ENCODE measurements around the gene WDR35. TPM values are rescaled to one million over a fixed set of nuclear protein-coding genes. Genes with fewer than 3 reads are reported as not detected.

WDR35 gene
- total RNA-seq, 1 donor from 2014 or later: 15.0 TPM

DNA sequence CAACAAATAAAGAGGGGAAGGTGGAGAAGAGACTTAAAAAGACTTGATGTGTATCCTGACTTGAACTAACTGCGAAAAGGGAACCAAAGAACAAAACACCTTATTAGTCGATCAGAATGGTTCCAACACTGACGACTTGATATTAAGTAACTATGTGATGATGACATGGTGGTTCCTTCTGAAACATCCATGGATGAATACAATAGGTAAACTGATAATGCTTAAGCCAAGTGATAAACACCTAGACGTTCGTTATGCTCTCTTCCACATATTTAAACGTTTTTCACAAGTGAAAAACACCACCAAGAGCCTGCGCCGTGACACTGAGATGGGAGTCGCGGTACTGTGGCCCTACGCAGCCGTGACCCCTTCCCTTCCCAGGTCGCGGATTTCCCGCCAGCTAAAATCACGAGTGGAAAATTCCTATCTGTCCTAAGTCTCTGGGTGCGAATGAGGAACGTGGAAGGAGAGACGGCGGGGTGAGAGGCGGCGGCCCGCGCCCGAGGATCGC lies 88.9 kb downstream of the WDR35 start:
- peaks cover 28% of the 10 kb centered on the region for H3K4me1 Mint-ChIP-seq (ENCODE audit: unreplicated experiment)

DNA sequence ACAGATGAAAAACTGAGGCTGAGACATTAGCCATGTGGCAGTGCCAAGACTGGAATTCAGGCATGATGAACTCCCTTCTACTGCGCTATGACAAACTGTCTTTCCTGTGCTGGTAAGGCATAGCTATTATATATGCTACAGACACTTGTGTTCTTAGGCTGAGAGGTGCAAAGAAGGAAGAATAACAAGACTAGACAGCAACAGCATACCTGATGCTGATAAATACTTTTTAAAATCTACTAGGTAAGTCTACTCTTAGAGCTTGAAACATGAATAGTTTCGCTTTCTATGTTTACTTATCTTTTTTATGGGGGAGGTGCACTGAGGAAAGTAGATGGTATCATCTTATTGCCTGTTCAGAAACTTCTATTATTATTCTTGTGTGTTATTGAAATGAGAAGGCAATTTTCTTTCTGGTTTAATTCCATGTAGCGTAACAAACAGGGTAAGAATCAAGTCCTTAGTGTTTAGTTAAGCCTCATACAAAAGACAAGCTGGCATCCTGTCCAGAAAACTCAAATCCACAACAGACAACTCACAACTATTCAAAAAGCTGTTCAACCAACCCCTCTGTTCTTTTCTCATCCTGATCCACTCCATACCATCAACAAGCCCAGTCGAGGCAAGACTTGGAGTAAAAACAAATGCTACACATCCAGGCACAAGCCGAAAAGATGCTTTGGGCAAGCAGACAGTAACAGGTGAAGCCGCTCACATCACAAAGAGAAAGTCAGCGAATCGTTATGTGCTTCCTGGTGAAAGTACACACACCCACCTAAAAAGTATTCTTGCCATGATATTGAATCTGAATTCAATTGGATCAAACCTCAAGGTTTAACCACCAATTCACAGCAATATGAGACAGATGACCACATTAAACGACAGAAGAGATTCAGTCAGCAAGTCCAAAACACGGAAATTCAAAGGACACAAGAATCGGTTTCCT lies 89.6 kb downstream of the WDR35 start:
- DNase-seq (ENCODE audit: extremely low spot score, unreplicated experiment): no peak
- peaks cover 3% of the 10 kb centered on the region for H3K36me3 Mint-ChIP-seq
- peak overlapping the region; percentile 95 for H3K4me3 Mint-ChIP-seq
- no peaks in the 10 kb centered on the region for H3K9me3 Mint-ChIP-seq
- TF ChIP-seq, protein P1, sequence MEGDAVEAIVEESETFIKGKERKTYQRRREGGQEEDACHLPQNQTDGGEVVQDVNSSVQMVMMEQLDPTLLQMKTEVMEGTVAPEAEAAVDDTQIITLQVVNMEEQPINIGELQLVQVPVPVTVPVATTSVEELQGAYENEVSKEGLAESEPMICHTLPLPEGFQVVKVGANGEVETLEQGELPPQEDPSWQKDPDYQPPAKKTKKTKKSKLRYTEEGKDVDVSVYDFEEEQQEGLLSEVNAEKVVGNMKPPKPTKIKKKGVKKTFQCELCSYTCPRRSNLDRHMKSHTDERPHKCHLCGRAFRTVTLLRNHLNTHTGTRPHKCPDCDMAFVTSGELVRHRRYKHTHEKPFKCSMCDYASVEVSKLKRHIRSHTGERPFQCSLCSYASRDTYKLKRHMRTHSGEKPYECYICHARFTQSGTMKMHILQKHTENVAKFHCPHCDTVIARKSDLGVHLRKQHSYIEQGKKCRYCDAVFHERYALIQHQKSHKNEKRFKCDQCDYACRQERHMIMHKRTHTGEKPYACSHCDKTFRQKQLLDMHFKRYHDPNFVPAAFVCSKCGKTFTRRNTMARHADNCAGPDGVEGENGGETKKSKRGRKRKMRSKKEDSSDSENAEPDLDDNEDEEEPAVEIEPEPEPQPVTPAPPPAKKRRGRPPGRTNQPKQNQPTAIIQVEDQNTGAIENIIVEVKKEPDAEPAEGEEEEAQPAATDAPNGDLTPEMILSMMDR (conservative IDR thresholded peaks at IDR 0.05): no peak
- H3K4me1 Mint-ChIP-seq (ENCODE audit: unreplicated experiment): peaks cover 35% of the 10 kb centered on the region
- peak overlapping the region; percentile 99 for H3K27ac Mint-ChIP-seq
- no peaks in the 10 kb centered on the region for H3K27me3 Mint-ChIP-seq

More for the DNA sequence above, 88.9 kb downstream of the WDR35 start:
- TF ChIP-seq, protein P1 (conservative IDR thresholded peaks at IDR 0.05): no peak
- Mint-ChIP-seq H3K36me3 (peaks cover 1% of the 10 kb centered on the region), H3K9me3 (no peaks in the 10 kb centered on the region), H3K27ac (peak overlapping the region; percentile 99), H3K27me3 (peaks cover 3% of the 10 kb centered on the region), H3K4me3 (peak overlapping the region; percentile 95)
- no peak for DNase-seq (ENCODE audit: extremely low spot score, unreplicated experiment)

DNA sequence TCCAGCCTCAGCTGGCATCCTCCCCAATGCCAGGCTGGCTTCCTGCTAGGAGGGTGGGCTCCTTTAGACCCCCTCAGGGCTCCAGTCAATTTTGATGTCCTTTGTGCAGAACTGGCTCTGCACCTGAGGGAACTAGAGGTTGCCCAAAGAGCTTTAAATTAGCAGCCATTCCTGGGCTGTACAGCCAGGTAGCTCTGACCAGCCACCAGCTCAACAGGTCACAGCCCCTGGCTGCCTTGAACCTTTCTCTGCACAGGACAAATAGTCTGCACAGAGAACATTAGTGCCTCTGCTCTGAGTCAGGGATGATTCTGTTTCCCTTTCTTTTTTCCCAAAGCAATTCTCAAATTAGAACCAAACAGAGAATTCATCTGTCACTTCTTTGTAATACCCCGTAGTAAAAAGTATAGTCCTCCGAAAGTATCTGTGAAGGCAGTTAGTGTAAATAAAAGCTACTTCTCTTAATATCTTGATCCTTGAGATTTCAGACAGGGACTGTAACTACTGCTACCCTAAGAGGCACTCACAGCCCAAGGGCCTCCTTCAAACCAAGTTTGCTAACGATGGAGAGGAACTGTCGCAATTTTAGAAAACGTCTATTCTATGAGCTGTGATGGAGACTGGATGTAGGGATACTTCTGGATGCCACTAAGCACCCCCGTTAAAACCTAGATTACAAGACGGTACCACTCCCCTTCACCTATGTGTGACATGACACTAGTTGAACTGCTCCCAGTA lies 91.1 kb downstream of the WDR35 start:
- H3K4me3 Mint-ChIP-seq: peak overlapping the region; percentile 60
- H3K36me3 Mint-ChIP-seq: peaks cover 7% of the 10 kb centered on the region
- TF ChIP-seq, protein P1 (conservative IDR thresholded peaks at IDR 0.05): no peak
- H3K27ac Mint-ChIP-seq: no peak overlapping the region
- H3K4me1 Mint-ChIP-seq (ENCODE audit: unreplicated experiment): peaks cover 39% of the 10 kb centered on the region
- no peak for DNase-seq (ENCODE audit: extremely low spot score, unreplicated experiment)
- no peaks in the 10 kb centered on the region for H3K27me3 Mint-ChIP-seq
- H3K9me3 Mint-ChIP-seq: no peaks in the 10 kb centered on the region

DNA sequence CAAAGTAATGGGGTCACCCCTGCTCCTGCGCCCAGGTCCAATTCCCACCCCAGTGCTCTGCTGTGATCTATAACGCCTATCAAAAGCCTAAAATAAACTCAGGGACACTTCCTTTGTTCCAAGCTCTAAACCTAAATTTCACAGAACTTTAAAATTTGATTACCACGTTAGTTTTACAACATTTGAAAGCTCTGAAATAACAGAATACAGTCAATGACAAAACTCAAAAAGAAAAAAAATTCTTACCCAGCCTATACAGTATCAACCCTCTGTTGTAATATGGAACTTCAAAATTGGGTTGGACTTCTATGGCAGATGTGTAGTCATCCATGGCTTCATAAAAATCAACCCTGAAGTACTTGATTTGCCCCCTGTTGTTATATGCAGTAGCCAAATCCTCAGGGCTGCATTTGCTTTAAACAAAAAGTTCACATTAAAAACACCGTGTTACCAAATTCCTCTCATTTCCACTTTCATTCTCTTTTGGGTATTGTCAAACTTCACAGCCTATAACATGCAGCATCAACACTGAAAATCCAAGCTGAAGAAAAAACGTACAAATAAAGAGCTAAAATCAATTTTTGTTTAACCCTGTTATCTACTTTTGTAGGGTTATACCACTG lies 92.2 kb downstream of the WDR35 start:
- peaks cover 7% of the 10 kb centered on the region for H3K36me3 Mint-ChIP-seq
- peaks cover 39% of the 10 kb centered on the region for H3K4me1 Mint-ChIP-seq (ENCODE audit: unreplicated experiment)
- H3K9me3 Mint-ChIP-seq: no peaks in the 10 kb centered on the region
- H3K4me3 Mint-ChIP-seq: peak overlapping the region; percentile 27
- no peak overlapping the region for H3K27ac Mint-ChIP-seq
- TF ChIP-seq, protein P1 (conservative IDR thresholded peaks at IDR 0.05): no peak
- DNase-seq (ENCODE audit: extremely low spot score, unreplicated experiment): no peak
- no peaks in the 10 kb centered on the region for H3K27me3 Mint-ChIP-seq

DNA sequence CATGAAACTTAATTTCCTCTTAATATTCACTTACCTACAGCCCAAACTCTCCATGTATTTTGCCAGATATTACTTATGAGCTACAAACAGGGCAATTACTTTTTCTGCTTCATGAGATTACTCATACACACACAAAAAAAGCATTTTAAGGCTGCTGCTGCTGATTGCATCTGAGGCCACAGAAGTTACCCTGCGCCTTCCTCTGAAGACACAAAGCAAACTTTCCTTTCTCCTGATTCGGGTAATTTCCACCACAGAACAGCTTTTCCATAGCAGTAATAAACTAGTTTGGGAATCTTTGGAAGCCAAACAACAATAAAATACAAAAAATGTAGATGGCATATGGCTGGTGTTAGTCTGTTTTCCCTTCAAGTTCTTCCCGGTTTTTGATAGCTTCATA lies 94.4 kb downstream of the WDR35 start:
- H3K4me1 Mint-ChIP-seq (ENCODE audit: unreplicated experiment): peaks cover 39% of the 10 kb centered on the region
- TF ChIP-seq, protein P1 (conservative IDR thresholded peaks at IDR 0.05): no peak
- no peak overlapping the region for H3K4me3 Mint-ChIP-seq
- DNase-seq (ENCODE audit: extremely low spot score, unreplicated experiment): no peak
- H3K27me3 Mint-ChIP-seq: no peaks in the 10 kb centered on the region
- H3K27ac Mint-ChIP-seq: no peak overlapping the region
- no peaks in the 10 kb centered on the region for H3K9me3 Mint-ChIP-seq
- peaks cover 7% of the 10 kb centered on the region for H3K36me3 Mint-ChIP-seq
